GM12864 (cell line): Measurements from ENCODE around the gene FOXN3.

Source experiments
- DNase-seq: peaks from one replicate; pipeline ENCODE4 v3.0.0-alpha.2; 2011; ENCODE audit warnings: low read depth
- H3K4me3 ChIP-seq: 2 replicates; pipeline ENCODE4 v1.5.1; 2011; ENCODE audit warnings: mild to moderate bottlenecking, low read depth, low read length, control low read depth
- CTCF ChIP-seq: IDR thresholded peaks from 2 replicates; pipeline ENCODE4 v1.5.1; 2011; ENCODE audit warnings: low read depth, mild to moderate bottlenecking, moderate library complexity, low read length, control low read depth, inconsistent platforms; ENCODE audit errors: missing control alignments

FOXN3 gene

GRCh38 chr14:89325299-89325883, 91.6 kb downstream of the FOXN3 start:
- no peak overlapping the region for H3K4me3 ChIP-seq
- no peak for TF ChIP-seq CTCF
- DNase-seq = no peak

- no peak for TF ChIP-seq CTCF
- H3K4me3 ChIP-seq = no peak overlapping the region
- no peak for DNase-seq
These were observed 92.3 kb downstream of the FOXN3 start for GRCh38 chr14:89324501-89325298.

GRCh38 chr14:89320381-89321000, 96.5 kb downstream of the FOXN3 start:
- H3K4me3 ChIP-seq = no peak overlapping the region
- DNase-seq = no peak
- no peak for TF ChIP-seq CTCF

- no peak for DNase-seq
- no peak overlapping the region for H3K4me3 ChIP-seq
- no peak for TF ChIP-seq CTCF
These were observed 97.3 kb downstream of the FOXN3 start for GRCh38 chr14:89319687-89320086.

GRCh38 chr14:89317051-89317691, 99.9 kb downstream of the FOXN3 start:
- no peak overlapping the region for H3K4me3 ChIP-seq
- no peak for DNase-seq
- no peak for TF ChIP-seq CTCF

- DNase-seq = no peak
- TF ChIP-seq CTCF = no peak
- H3K4me3 ChIP-seq = no peak overlapping the region
These were observed 101.3 kb downstream of the FOXN3 start for GRCh38 chr14:89315493-89316470.
